GM19328 (cell line): ENCODE measurements around the gene TMEM17.

Experiments used
- ATAC-seq: cut with Tn5 transposase; IDR thresholded peaks from one replicate; pipeline ENCODE4 v1.9.1; 2021; ENCODE audit warnings: mild to moderate bottlenecking, moderate library complexity; ENCODE audit not compliant: unreplicated experiment

The TMEM17 gene

GRCh38 chr2:62512384-62512783 is 6.4 kb upstream of the TMEM17 start:
- ATAC-seq = no peak

- no peak for ATAC-seq
Measured at GRCh38 chr2:62511636-62512035, 5.6 kb upstream of the TMEM17 start.

- ATAC-seq = peak; percentile 34
Measured at GRCh38 chr2:62506421-62506750, 391 bp upstream of the TMEM17 start.

- no peak for ATAC-seq
Measured at GRCh38 chr2:62505109-62505749, 766 bp downstream of the TMEM17 start.

GRCh38 chr2:62504657-62505056 is 1.3 kb downstream of the TMEM17 start:
- ATAC-seq = no peak

- ATAC-seq = no peak
Measured at GRCh38 chr2:62501794-62502500, 4.0 kb downstream of the TMEM17 start.

- ATAC-seq = no peak
Measured at GRCh38 chr2:62501069-62501468, 4.9 kb downstream of the TMEM17 start.

- ATAC-seq = no peak
Measured at GRCh38 chr2:62499430-62500060, 6.5 kb downstream of the TMEM17 start.

GRCh38 chr2:62498739-62499138 is 7.3 kb downstream of the TMEM17 start:
- ATAC-seq = no peak

- no peak for ATAC-seq
Measured at GRCh38 chr2:62495761-62496160, 10.2 kb downstream of the TMEM17 start.

GRCh38 chr2:62492048-62492447 is 13.9 kb downstream of the TMEM17 start:
- no peak for ATAC-seq

GRCh38 chr2:62489702-62490101 is 16.3 kb downstream of the TMEM17 start:
- ATAC-seq = no peak

- no peak for ATAC-seq
Measured at GRCh38 chr2:62489162-62489561, 16.8 kb downstream of the TMEM17 start.

GRCh38 chr2:62486439-62486765 is 19.6 kb downstream of the TMEM17 start:
- no peak for ATAC-seq

- no peak for ATAC-seq
Measured at GRCh38 chr2:62485761-62486438, 20.1 kb downstream of the TMEM17 start.

- ATAC-seq = no peak
Measured at GRCh38 chr2:62482558-62483352, 23.2 kb downstream of the TMEM17 start.

- ATAC-seq = no peak
Measured at GRCh38 chr2:62479917-62480316, 26.1 kb downstream of the TMEM17 start.

GRCh38 chr2:62478093-62478580 is 27.9 kb downstream of the TMEM17 start:
- no peak for ATAC-seq

- ATAC-seq = no peak
Measured at GRCh38 chr2:62477573-62477972, 28.4 kb downstream of the TMEM17 start.

- ATAC-seq = no peak
Measured at GRCh38 chr2:62475172-62476011, 30.6 kb downstream of the TMEM17 start.
